ENCODE measurements around the gene SLC16A3. TPM values are rescaled to one million over a fixed set of nuclear protein-coding genes. Genes with fewer than 3 reads are reported as not detected.
A peak's percentile ranks its signal among the peaks of the same experiment; 100 is the strongest.

Gene SLC16A3
- total and polyA plus RNA-seq, 2 of the 4 experiments (the other 2 are of a cell fraction), result 49.1 to 181 TPM

GRCh38 chr17:82219753-82220709, 8.8 kb upstream of the SLC16A3 start:
- no peaks in the 10 kb centered on the region for H3K36me3 ChIP-seq (ENCODE audit: control insufficient read depth, insufficient read depth, low read length)
- POLR2A ChIA-PET (ENCODE audit: unreplicated experiment), result interaction anchor here (0.6 to 2.2 kb wide), 2 partner anchors 9 to 129 kb away, joined by 5 read pairs; partner anchors contain the start of gene SLC16A3
- 100% methylated on average over 1 of the region's 11 CpGs; no CpG with 5 or more reads in 1 of the 2 experiments for WGBS, 2 experiments (ENCODE audit: extremely low coverage in 2 of 2, insufficient read length in 1 of 2)
- H3K23ac ChIP-seq (ENCODE audit: low read depth, low read length), result no peak overlapping the region
- H3K4me3 ChIP-seq (ENCODE audit: insufficient read depth, low read depth, low read length), result no peak overlapping the region
- H2BK15ac ChIP-seq (ENCODE audit: low read depth, low read length), result peak overlapping the region; percentile 98; the same call in 2 of the 3 replicates
- DNase-seq (no peak), ATAC-seq (ENCODE audit: low read depth) (no peak)
- CTCF ChIA-PET, result no interaction called here
- dilution Hi-C loops (cut with HindIII; ENCODE audit: low sequenced_read_pairs, unreplicated experiment) (no loop called here), in situ Hi-C loops (cut with MboI; ENCODE audit: low sequenced_read_pairs) (no loop called here), intact Hi-C loops (cut with micrococcal nuclease) (no loop called here)
- H3K27me3 ChIP-seq (ENCODE audit: control insufficient read depth, insufficient read depth, low read length), result no peaks in the 10 kb centered on the region
- H3K4ac ChIP-seq (ENCODE audit: low read depth, low read length), result peak overlapping the region; percentile 76
- no peak overlapping the region for H3K27ac ChIP-seq (ENCODE audit: insufficient read depth, low read length)
- H3K9me3 ChIP-seq (ENCODE audit: control insufficient read depth, insufficient read depth, low read length), result no peaks in the 10 kb centered on the region
- peak overlapping the region; percentile 90 for H2AK5ac ChIP-seq (ENCODE audit: low read depth, low read length)
- H3K79me1 ChIP-seq (ENCODE audit: low read depth in 1 of 2, low read length in 2 of 2), result peaks cover 18 to 62% of the 10 kb centered on the region in 2 experiments; a peak in 3 of 4 replicates
- H3K9me1 ChIP-seq (ENCODE audit: insufficient read depth, low read length), result peaks cover 29% of the 10 kb centered on the region
- peaks cover 37% of the 10 kb centered on the region for H3K4me1 ChIP-seq (ENCODE audit: control insufficient read depth, insufficient read depth, low read length)
- peak overlapping the region; percentile 43 for H2AFZ ChIP-seq (replicated peaks; ENCODE audit: low read length, poor library complexity)
- no peak overlapping the region for H4K5ac ChIP-seq (ENCODE audit: low read depth, low read length)
- no peak overlapping the region for H3K14ac ChIP-seq (replicated peaks; ENCODE audit: low read depth, low read length)
- H3K18ac ChIP-seq (ENCODE audit: low read depth, low read length), result no peak overlapping the region
- H4K20me1 ChIP-seq (ENCODE audit: insufficient read depth, low read length), result no peaks in the 10 kb centered on the region
- no peak overlapping the region for H4K8ac ChIP-seq (ENCODE audit: low read depth in 2 of 2, low read length in 2 of 2)
- no peak overlapping the region for H3K56ac ChIP-seq (ENCODE audit: extremely low read depth, insufficient read depth, low read length)
- peak overlapping the region; percentile 91 for H2BK5ac ChIP-seq (ENCODE audit: low read depth, low read length, poor library complexity, severe bottlenecking)
- TF ChIP-seq BHLHE40 (IDR thresholded peaks at IDR 0.05; ENCODE audit: low read depth, low read length) (no peak), CHD1 (IDR thresholded peaks at IDR 0.05; ENCODE audit: low read depth, low read length) (no peak), MXI1 (IDR thresholded peaks at IDR 0.05; ENCODE audit: borderline replicate concordance, low read depth, low read length) (no peak), USF2 (IDR thresholded peaks at IDR 0.05; ENCODE audit: low read depth, low read length) (no peak), SMC3 (IDR thresholded peaks at IDR 0.05; ENCODE audit: low read depth, low read length) (no peak), MAFK (IDR thresholded peaks at IDR 0.05; ENCODE audit: low read depth, low read length) (no peak), RAD21 (IDR thresholded peaks at IDR 0.05; ENCODE audit: low read length) (no peak), CTCF (conservative IDR thresholded peaks at IDR 0.05; ENCODE audit: low read depth, low read length) (no peak), POLR2A (IDR thresholded peaks at IDR 0.05; ENCODE audit: low read depth, low read length) (no peak), FOS (IDR thresholded peaks at IDR 0.05; ENCODE audit: low read depth, low read length) (no peak), NFE2L2 (IDR thresholded peaks at IDR 0.05; ENCODE audit: low read depth, low read length) (no peak), CEBPB (IDR thresholded peaks at IDR 0.05; ENCODE audit: low read depth, low read length) (no peak), RCOR1 (IDR thresholded peaks at IDR 0.05; ENCODE audit: insufficient replicate concordance, low read length) (no peak)
- no TSS peak for BruUV-seq (replicated peaks)
- H3K4me2 ChIP-seq (ENCODE audit: low read depth, low read length), result no peak overlapping the region
- peak overlapping the region; percentile 68; the same call in 1 of the 2 replicates for H4K91ac ChIP-seq (ENCODE audit: insufficient read depth, low read depth, low read length)
- H2BK120ac ChIP-seq (ENCODE audit: low read depth, low read length), result peak overlapping the region; percentile 96
- peak overlapping the region; percentile 89 for H2AK9ac ChIP-seq (replicated peaks; ENCODE audit: low read depth, low read length, poor library complexity)
- H3K9ac ChIP-seq (ENCODE audit: low read depth, low read length), result no peak overlapping the region
- H2BK20ac ChIP-seq (ENCODE audit: low read depth, low read length), result peak overlapping the region; percentile 67; the same call in 1 of the 2 replicates
